ENCODE results near the gene AP2A2.

The AP2A2 gene

DNA sequence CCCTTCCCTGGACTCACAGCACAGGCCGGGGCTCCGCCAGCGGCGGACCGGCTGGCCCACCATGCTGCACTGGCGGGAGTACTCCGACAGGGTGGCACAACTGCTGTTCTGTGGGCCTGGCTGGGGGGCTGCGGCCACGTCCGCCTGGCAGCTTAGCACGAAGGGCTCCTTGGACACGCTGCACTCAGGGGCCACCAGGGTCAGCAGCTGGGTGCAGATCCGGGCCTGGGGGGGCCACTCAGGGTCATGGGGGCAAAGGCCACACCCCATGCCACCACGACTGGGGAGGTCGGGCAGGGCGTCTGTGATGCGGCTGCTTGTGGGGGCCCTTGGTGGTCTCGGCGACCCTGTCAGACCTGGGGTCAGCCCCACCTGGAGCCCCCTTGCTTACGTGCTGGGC is 104.9 kb downstream of the AP2A2 start:
- no peaks in the 10 kb centered on the region for H3K36me3 ChIP-seq (ENCODE audit: control insufficient read depth in 2 of 2, insufficient read depth in 1 of 2, low read length in 2 of 2)
- no peaks in the 10 kb centered on the region for H3K9me3 ChIP-seq (ENCODE audit: control insufficient read depth, insufficient read depth, low read depth, low read length)
- CTCF ChIA-PET: no interaction called here
- H3K4me1 ChIP-seq (ENCODE audit: control insufficient read depth, insufficient read depth, low read length): no peaks in the 10 kb centered on the region
- POLR2A ChIA-PET: no interaction called here
- no peak overlapping the region for H3K27ac ChIP-seq (ENCODE audit: extremely low read depth, low read depth, low read length)
- no peak overlapping the region for H3K4me3 ChIP-seq (ENCODE audit: low read depth, low read length)
- TF ChIP-seq GLIS2 (tag by site-specific recombination; IDR thresholded peaks at IDR 0.05): peak; percentile 15; the same call in 1 of the 2 replicates
- 0 out of 2 replicates have a peak, but pooled peaks have one; percentile 41 for TF ChIP-seq BCL11A (tag by site-specific recombination; IDR thresholded peaks at IDR 0.05; ENCODE audit: low read depth)
- TF ChIP-seq KLF9 (tag by site-specific recombination; IDR thresholded peaks at IDR 0.05; ENCODE audit: low read depth): no peak

DNA sequence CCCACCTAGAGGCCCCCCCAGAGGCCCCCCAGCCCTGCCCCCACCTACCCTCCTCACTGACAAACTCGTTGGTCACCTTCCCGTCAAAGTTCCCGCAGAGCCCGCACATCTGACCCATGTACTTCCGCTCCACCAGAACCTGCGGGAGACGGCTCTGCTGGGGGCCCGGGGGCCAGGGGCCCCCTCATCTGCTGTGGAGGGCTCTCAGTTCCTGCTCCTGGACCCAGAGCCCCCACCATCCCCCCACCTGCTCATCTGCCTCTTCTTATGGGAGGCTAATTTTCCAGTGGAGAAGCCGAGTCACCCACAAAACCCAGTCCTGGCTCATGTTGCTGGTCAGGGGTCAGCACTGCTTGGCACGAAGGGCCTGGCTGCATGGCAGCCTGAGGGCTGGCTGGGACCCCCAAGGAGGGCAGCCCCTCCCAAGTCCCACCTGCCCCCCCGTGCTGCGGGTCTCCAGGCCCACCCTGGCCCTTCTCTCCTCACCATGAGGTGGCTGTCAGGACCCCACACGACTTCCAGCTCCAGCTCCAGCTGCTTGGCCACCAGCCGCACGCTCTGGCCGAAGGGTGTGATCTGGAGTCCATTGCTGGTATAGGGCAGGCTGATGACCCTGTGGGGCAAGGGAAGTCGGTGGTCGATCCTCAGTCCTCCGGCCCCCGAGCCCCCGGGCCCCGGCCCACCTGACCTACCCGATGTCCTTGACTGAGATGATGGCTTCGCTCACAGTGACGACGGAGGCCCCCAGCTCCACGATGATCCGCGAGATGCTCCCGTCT is 105.6 kb downstream of the AP2A2 start:
- CTCF ChIA-PET: no interaction called here

GRCh38 chr11:1032310-1032891 is 106.7 kb downstream of the AP2A2 start:
- TF ChIP-seq ZNF670 (tag by site-specific recombination; IDR thresholded peaks at IDR 0.05; ENCODE audit: low read depth) (no peak), ZNF610 (tag by site-specific recombination; IDR thresholded peaks at IDR 0.05; ENCODE audit: borderline replicate concordance) (no peak), HOXD13 (CRISPR knock-in tag; IDR thresholded peaks at IDR 0.05; ENCODE audit: borderline replicate concordance) (no peak), ZNF16 (tag by site-specific recombination; IDR thresholded peaks at IDR 0.05; ENCODE audit: low read depth) (no peak), ZFHX2 (tag by site-specific recombination; conservative IDR thresholded peaks at IDR 0.05) (0 out of 2 replicates have a peak, but pooled peaks have one; percentile 16), ZNF184 (tag by site-specific recombination; IDR thresholded peaks at IDR 0.05) (no peak), ZNF157 (tag by site-specific recombination; IDR thresholded peaks at IDR 0.05) (no peak), ZBTB21 (tag by site-specific recombination; IDR thresholded peaks at IDR 0.05) (no peak), ZNF600 (tag by site-specific recombination; IDR thresholded peaks at IDR 0.05) (no peak), ZSCAN4 (tag by site-specific recombination; IDR thresholded peaks at IDR 0.05) (0 out of 2 replicates have a peak, but pooled peaks have one; percentile 56), ZNF18 (tag by site-specific recombination; IDR thresholded peaks at IDR 0.05) (0 out of 2 replicates have a peak, but pooled peaks have one; percentile 13)
- ChIA-PET CTCF (no interaction called here), POLR2A (no interaction called here)

More for the DNA sequence above, 105.6 kb downstream of the AP2A2 start:
- TF ChIP-seq, protein P1, sequence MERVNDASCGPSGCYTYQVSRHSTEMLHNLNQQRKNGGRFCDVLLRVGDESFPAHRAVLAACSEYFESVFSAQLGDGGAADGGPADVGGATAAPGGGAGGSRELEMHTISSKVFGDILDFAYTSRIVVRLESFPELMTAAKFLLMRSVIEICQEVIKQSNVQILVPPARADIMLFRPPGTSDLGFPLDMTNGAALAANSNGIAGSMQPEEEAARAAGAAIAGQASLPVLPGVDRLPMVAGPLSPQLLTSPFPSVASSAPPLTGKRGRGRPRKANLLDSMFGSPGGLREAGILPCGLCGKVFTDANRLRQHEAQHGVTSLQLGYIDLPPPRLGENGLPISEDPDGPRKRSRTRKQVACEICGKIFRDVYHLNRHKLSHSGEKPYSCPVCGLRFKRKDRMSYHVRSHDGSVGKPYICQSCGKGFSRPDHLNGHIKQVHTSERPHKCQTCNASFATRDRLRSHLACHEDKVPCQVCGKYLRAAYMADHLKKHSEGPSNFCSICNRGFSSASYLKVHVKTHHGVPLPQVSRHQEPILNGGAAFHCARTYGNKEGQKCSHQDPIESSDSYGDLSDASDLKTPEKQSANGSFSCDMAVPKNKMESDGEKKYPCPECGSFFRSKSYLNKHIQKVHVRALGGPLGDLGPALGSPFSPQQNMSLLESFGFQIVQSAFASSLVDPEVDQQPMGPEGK (tag by site-specific recombination; IDR thresholded peaks at IDR 0.05): no peak
- no peaks in the 10 kb centered on the region for H3K36me3 ChIP-seq (ENCODE audit: control insufficient read depth in 2 of 2, insufficient read depth in 1 of 2, low read length in 2 of 2)
- no peaks in the 10 kb centered on the region for H3K4me1 ChIP-seq (ENCODE audit: control insufficient read depth, insufficient read depth, low read length)
- POLR2A ChIA-PET: interaction anchor here (0.6 kb wide), 1 partner anchor 71 kb away, joined by 3 read pairs; no protein-coding TSS in a partner anchor
- no peak overlapping the region for H3K4me3 ChIP-seq (ENCODE audit: low read depth, low read length)
- H3K27ac ChIP-seq (ENCODE audit: extremely low read depth, low read depth, low read length): no peak overlapping the region
- H3K9me3 ChIP-seq (ENCODE audit: control insufficient read depth, insufficient read depth, low read depth, low read length): no peaks in the 10 kb centered on the region

More at GRCh38 chr11:1032310-1032891, 106.7 kb downstream of the AP2A2 start:
- Histone ChIP-seq H3K9me3 (ENCODE audit: control insufficient read depth, insufficient read depth, low read depth, low read length) (no peaks in the 10 kb centered on the region), H3K27ac (ENCODE audit: extremely low read depth, low read depth, low read length) (no peak overlapping the region), H3K36me3 (ENCODE audit: control insufficient read depth in 2 of 2, insufficient read depth in 1 of 2, low read length in 2 of 2) (no peaks in the 10 kb centered on the region), H3K4me3 (ENCODE audit: low read depth, low read length) (no peak overlapping the region), H3K4me1 (ENCODE audit: control insufficient read depth, insufficient read depth, low read length) (no peaks in the 10 kb centered on the region)
